NT2/D1 (cell line): ENCODE measurements around the gene LEMD2.
A peak's percentile ranks its signal among the peaks of the same experiment; 100 is the strongest.

ENCODE experiments used
- DNase-seq: peaks from one replicate; pipeline ENCODE4 v3.0.0-alpha.2; 2011; ENCODE audit warnings: low read depth, low spot score
- H3K27me3 ChIP-seq: 2 replicates; pipeline ENCODE4 v1.6.0; 2011; ENCODE audit warnings: mild to moderate bottlenecking; ENCODE audit not compliant: insufficient read length, insufficient read depth
- H3K36me3 ChIP-seq: 2 replicates; pipeline ENCODE4 v1.6.1; 2011; ENCODE audit warnings: mild to moderate bottlenecking, low read length, mixed read lengths; ENCODE audit not compliant: insufficient read depth, insufficient read length
- H3K4me1 ChIP-seq: 2 replicates; pipeline ENCODE4 v1.5.1; 2011; ENCODE audit not compliant: insufficient read depth, insufficient read length
- H3K4me3 ChIP-seq: 2 replicates; pipeline ENCODE4 v1.5.1; 2011; ENCODE audit warnings: low read depth; ENCODE audit not compliant: insufficient read length
- H3K9ac ChIP-seq: 2 replicates; pipeline ENCODE4 v1.6.0; 2011; ENCODE audit warnings: low read depth; ENCODE audit not compliant: insufficient read length
- H3K9me3 ChIP-seq: 2 replicates; pipeline ENCODE4 v1.5.1; 2011; ENCODE audit warnings: mild to moderate bottlenecking, low read length; ENCODE audit not compliant: insufficient read depth
- SUZ12 ChIP-seq: IDR thresholded peaks from 2 replicates; pipeline ENCODE4 v1.6.1; 2011; ENCODE audit not compliant: insufficient read length, insufficient read depth; ENCODE audit errors: extremely low read depth
- YY1 ChIP-seq: IDR thresholded peaks from 2 replicates; pipeline ENCODE4 v1.6.1; 2011; ENCODE audit not compliant: insufficient read length, insufficient read depth
- ZNF274 ChIP-seq: IDR thresholded peaks from 2 replicates; pipeline ENCODE4 v1.6.1; 2011; ENCODE audit warnings: mild to moderate bottlenecking, low read depth, low read length

The LEMD2 gene

DNA sequence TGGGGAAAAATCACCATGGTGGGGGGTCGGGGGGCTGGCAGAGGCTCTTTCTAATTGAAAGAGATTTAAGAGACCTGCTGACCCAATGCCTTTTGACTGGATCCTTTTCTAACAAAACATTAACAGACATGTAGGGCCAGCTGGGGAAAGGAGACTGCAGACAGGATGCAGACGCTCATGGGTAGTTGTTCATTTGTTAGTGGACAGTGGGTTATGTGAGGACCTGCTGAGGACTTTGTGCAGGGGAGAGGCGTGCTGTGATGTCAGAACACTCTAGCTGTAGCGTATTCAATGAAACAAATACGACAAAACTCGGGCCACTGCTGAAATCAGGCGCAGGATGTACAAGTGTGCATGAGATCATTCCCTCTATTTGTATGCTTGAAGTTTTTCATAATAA is 43.4 kb downstream of the LEMD2 start:
- TF ChIP-seq YY1 (no peak), ZNF274 (no peak), SUZ12 (no peak)
- Histone ChIP-seq H3K4me1 (peaks cover 26% of the 10 kb centered on the region), H3K9ac (peak overlapping the region; percentile 21), H3K36me3 (no peaks in the 10 kb centered on the region), H3K4me3 (no peak overlapping the region), H3K27me3 (no peaks in the 10 kb centered on the region), H3K9me3 (no peaks in the 10 kb centered on the region)
- DNase-seq, result no peak

DNA sequence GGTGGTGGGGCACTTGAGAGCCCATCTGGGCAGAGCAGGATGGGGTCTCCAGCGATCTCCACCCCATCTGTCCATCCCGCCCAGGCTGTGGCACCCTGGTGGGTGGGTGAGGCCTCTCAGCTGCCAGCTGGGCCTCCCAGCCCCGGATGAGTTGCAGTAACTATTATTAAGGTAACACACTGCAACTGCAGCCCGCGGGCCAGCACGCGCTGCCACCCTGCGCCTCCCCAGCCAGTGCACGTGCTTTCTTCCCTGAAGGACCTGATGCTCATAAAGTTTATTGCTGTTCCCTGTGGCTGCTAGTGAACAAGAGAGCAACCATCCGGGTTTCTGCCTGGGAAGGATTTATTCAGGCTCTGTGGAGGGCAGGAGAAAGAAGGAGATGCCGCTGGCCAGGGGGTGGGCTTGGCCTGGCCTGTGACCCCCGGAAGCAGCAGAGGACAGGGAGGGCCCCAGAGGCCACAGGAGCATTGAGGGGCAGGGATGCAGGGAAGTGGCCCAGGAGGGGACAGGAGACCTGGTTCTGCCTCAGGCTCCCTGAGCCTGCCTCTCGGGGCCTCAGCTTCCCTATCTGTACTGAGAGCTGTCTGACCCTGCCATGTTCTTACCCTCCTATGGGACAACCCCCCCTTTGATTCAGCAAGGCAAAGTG is 43.9 kb downstream of the LEMD2 start:
- DNase-seq, result no peak
- peak overlapping the region; percentile 64 for H3K9ac ChIP-seq
- no peak for TF ChIP-seq YY1
- no peak for TF ChIP-seq ZNF274
- TF ChIP-seq SUZ12, result no peak
- H3K36me3 ChIP-seq, result no peaks in the 10 kb centered on the region
- no peaks in the 10 kb centered on the region for H3K27me3 ChIP-seq
- peaks cover 26% of the 10 kb centered on the region for H3K4me1 ChIP-seq
- no peaks in the 10 kb centered on the region for H3K9me3 ChIP-seq
- no peak overlapping the region for H3K4me3 ChIP-seq

DNA sequence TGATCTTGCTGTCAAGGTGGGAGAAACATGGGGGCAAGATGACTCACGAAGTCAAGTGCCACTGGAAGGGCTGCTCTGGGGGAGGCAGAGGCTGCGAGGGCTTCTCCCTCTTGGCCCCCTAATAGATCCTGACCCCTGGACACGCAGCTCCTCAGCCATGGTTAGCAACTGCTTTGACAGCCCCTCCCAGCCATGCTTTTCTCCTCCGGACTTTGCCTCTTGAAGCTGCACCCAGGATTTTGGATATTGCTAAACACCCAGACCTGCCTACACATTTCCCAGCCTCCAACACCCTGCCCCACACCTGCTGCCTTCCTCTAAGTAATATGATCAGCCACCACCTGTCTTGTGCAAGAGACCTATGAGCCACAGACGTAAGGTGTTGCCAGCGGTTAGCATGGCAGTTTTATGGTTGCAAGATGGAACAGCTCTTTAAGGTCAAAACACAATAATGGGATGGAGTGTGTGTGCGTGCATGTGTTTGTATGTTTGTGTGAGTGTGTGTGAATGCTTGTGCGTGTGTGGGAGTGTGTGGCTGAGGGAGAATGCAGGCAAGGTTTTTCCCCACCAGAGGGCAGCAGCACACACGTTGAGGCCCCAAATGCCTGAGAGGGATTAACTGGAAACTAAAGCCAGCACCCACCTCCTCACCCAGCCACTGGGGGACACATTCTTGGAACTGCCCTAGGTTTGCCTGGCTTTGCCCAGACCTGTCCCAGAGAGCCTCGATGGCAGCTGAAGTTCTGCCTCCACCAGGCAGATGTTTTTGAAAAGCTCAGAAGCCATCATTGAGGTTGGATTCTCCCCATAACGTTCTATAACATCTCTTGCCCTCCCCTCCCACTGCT is 44.7 kb downstream of the LEMD2 start:
- H3K27me3 ChIP-seq, result no peaks in the 10 kb centered on the region

DNA sequence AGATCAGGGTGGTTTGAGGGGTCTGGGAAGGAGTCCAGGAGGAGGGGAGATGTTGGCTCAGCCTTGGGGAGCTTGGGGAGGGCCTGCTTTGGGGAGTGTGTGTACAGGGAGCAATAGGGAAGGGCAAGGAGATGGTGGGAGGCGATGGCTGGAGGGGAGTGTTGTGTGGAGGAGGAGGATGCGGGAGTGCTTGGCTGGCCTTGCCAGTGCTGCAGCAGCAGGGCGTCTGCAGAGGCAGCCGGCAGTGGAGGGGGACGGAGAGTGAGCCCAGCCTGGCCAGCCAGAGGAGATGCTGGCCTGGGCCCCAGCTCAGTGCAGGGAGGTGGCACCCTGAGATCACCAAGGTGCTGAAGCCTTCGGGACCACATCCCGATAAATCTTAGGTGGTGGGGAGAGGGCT is 46.1 kb downstream of the LEMD2 start:
- Histone ChIP-seq H3K9me3 (no peaks in the 10 kb centered on the region), H3K36me3 (peaks cover 2% of the 10 kb centered on the region), H3K27me3 (no peaks in the 10 kb centered on the region), H3K9ac (no peak overlapping the region), H3K4me1 (peaks cover 20% of the 10 kb centered on the region), H3K4me3 (no peak overlapping the region)
- no peak for DNase-seq
- TF ChIP-seq ZNF274 (no peak), SUZ12 (no peak), YY1 (no peak)

More for the DNA sequence above, 44.7 kb downstream of the LEMD2 start:
- Histone ChIP-seq H3K9me3 (no peaks in the 10 kb centered on the region), H3K4me3 (no peak overlapping the region), H3K4me1 (peaks cover 24% of the 10 kb centered on the region), H3K36me3 (no peaks in the 10 kb centered on the region), H3K9ac (peak overlapping the region; percentile 21)
- peak; percentile 72 for DNase-seq
- TF ChIP-seq SUZ12 (no peak), ZNF274 (no peak), YY1 (no peak)

DNA sequence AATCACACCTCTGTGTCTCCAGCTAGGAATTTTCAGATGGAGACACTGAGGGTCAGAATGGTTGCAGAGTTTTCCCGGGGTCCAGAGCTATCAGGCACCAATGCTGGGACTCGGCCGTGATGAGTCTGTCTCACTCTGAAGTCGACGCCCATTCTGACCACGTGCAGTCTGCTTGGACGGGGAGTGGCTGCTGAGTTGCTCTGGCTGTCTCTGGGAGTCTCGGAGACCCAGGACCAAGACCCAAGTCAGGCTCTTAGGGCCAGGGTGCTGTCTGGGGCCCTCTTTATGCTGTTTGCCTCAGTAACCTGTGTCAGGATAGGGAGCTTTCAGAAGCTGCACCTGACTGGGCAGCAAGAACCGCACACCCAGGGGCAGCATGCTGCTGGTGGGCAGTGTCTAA is 46.8 kb downstream of the LEMD2 start:
- peaks cover 20% of the 10 kb centered on the region for H3K4me1 ChIP-seq
- H3K9ac ChIP-seq, result no peak overlapping the region
- TF ChIP-seq ZNF274 (no peak), YY1 (no peak), SUZ12 (no peak)
- no peak overlapping the region for H3K4me3 ChIP-seq
- H3K9me3 ChIP-seq, result no peaks in the 10 kb centered on the region
- peaks cover 2% of the 10 kb centered on the region for H3K36me3 ChIP-seq
- H3K27me3 ChIP-seq, result no peaks in the 10 kb centered on the region
- no peak for DNase-seq

DNA sequence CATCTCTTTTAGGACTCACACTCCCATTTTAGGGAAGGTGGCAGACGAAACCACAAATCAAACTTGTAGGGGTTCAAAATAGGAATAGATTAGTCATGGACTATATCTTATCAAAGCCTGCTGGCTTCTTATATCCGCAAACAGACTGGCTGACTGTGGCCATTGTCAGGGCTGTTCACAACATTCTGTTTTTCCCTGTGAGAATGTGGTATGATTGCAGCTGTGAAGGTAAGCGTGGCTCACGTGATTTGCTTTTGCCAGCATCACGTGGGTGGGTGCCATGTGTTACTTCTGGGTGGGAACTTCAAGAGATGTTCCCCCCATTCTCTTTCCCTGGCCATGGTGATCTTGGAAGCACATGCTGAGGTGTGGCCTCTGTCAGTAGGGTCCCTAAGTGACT is 48.1 kb downstream of the LEMD2 start:
- no peak for DNase-seq
- H3K36me3 ChIP-seq, result peaks cover 2% of the 10 kb centered on the region
- no peak overlapping the region for H3K4me3 ChIP-seq
- no peak for TF ChIP-seq YY1
- no peak for TF ChIP-seq ZNF274
- TF ChIP-seq SUZ12, result no peak
- H3K9ac ChIP-seq, result no peak overlapping the region
- H3K9me3 ChIP-seq, result no peaks in the 10 kb centered on the region
- H3K4me1 ChIP-seq, result peaks cover 7% of the 10 kb centered on the region
- no peaks in the 10 kb centered on the region for H3K27me3 ChIP-seq

DNA sequence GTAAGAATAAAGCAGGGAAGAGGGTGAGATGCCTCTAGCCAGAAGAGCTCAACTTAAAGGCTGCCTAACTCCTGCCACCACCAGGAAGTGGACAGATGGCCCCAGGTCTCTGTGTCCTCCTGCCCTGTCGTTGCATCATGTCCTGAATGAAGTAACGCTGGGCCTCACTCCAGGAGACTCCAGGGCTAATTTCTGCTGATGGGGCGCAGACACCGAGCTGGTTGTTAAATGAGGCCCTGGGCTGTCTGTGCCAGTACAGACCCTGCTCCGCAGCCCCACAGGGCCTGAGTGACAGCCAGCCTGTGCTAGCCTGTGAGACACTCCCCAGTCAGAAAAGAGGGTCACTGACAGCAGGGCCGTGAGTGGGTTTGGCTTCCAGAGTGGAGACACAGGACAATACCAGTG is 48.7 kb downstream of the LEMD2 start:
- Histone ChIP-seq H3K4me3 (no peak overlapping the region), H3K9me3 (no peaks in the 10 kb centered on the region), H3K4me1 (peaks cover 3% of the 10 kb centered on the region), H3K9ac (no peak overlapping the region), H3K27me3 (no peaks in the 10 kb centered on the region), H3K36me3 (peaks cover 3% of the 10 kb centered on the region)
- no peak for DNase-seq
- TF ChIP-seq SUZ12 (no peak), YY1 (no peak), ZNF274 (no peak)
